ENCODE measurements around the gene GTF2F2. TPM values are rescaled to one million over a fixed set of nuclear protein-coding genes. Genes with fewer than 3 reads are reported as not detected.

GTF2F2 gene
- total RNA-seq, 1 donor from 2014 or later: 30.0 TPM

- peaks cover 18% of the 10 kb centered on the region for H3K27me3 Mint-ChIP-seq
- H3K27ac Mint-ChIP-seq: no peak overlapping the region
- no peaks in the 10 kb centered on the region for H3K36me3 Mint-ChIP-seq (ENCODE audit: low read depth)
- intact Hi-C loops (cut with micrococcal nuclease): no loop called here
- no peak overlapping the region for H3K4me3 Mint-ChIP-seq
- H3K4me1 Mint-ChIP-seq: peaks cover 16% of the 10 kb centered on the region
- H3K9me3 Mint-ChIP-seq: no peaks in the 10 kb centered on the region
- no peak for DNase-seq
Observed at GRCh38 chr13:45306966-45307365, 186.7 kb downstream of the GTF2F2 start.

- Mint-ChIP-seq H3K27me3 (peaks cover 23% of the 10 kb centered on the region), H3K4me1 (peaks cover 21% of the 10 kb centered on the region), H3K27ac (no peak overlapping the region), H3K4me3 (peak overlapping the region; percentile 87), H3K9me3 (no peaks in the 10 kb centered on the region), H3K36me3 (ENCODE audit: low read depth) (no peaks in the 10 kb centered on the region)
- DNase-seq: no peak
- intact Hi-C loops (cut with micrococcal nuclease): loop anchor here (2.0 to 5.0 kb wide), 3 partner anchors 30 to 323 kb away; partner anchors contain the start of genes GPALPP1, GTF2F2, NUFIP1 and TPT1
Observed at GRCh38 chr13:45310341-45311131, 190.2 kb downstream of the GTF2F2 start.

GRCh38 chr13:45314822-45315221, 194.5 kb downstream of the GTF2F2 start:
- Mint-ChIP-seq H3K27me3 (peaks cover 14% of the 10 kb centered on the region), H3K4me1 (peaks cover 21% of the 10 kb centered on the region), H3K4me3 (no peak overlapping the region), H3K27ac (no peak overlapping the region), H3K36me3 (ENCODE audit: low read depth) (no peaks in the 10 kb centered on the region), H3K9me3 (no peaks in the 10 kb centered on the region)
- intact Hi-C loops (cut with micrococcal nuclease): loop anchor here (5.0 kb wide), 2 partner anchors 193 to 328 kb away; partner anchors contain the start of genes GPALPP1, GTF2F2 and NUFIP1
- no peak for DNase-seq

- H3K4me1 Mint-ChIP-seq: peaks cover 20% of the 10 kb centered on the region
- no peak overlapping the region for H3K4me3 Mint-ChIP-seq
- H3K36me3 Mint-ChIP-seq (ENCODE audit: low read depth): no peaks in the 10 kb centered on the region
- intact Hi-C loops (cut with micrococcal nuclease): no loop called here
- no peaks in the 10 kb centered on the region for H3K9me3 Mint-ChIP-seq
- H3K27ac Mint-ChIP-seq: no peak overlapping the region
- DNase-seq: no peak
- peaks cover 12% of the 10 kb centered on the region for H3K27me3 Mint-ChIP-seq
Observed at GRCh38 chr13:45315520-45316167, 195.3 kb downstream of the GTF2F2 start.

- intact Hi-C loops (cut with micrococcal nuclease): no loop called here
- DNase-seq: no peak
- Mint-ChIP-seq H3K4me1 (peaks cover 13% of the 10 kb centered on the region), H3K27ac (no peak overlapping the region), H3K9me3 (no peaks in the 10 kb centered on the region), H3K27me3 (peaks cover 7% of the 10 kb centered on the region), H3K4me3 (no peak overlapping the region), H3K36me3 (ENCODE audit: low read depth) (no peaks in the 10 kb centered on the region)
Observed at GRCh38 chr13:45316338-45316737, 196.0 kb downstream of the GTF2F2 start.

- Mint-ChIP-seq H3K4me3 (no peak overlapping the region), H3K9me3 (no peaks in the 10 kb centered on the region), H3K4me1 (peaks cover 11% of the 10 kb centered on the region), H3K36me3 (ENCODE audit: low read depth) (no peaks in the 10 kb centered on the region), H3K27me3 (peaks cover 7% of the 10 kb centered on the region), H3K27ac (no peak overlapping the region)
- intact Hi-C loops (cut with micrococcal nuclease): no loop called here
- no peak for DNase-seq
Observed at GRCh38 chr13:45316996-45317395, 196.7 kb downstream of the GTF2F2 start.

GRCh38 chr13:45320876-45321629, 200.7 kb downstream of the GTF2F2 start:
- intact Hi-C loops (cut with micrococcal nuclease): loop anchor here (2.0 kb wide), 1 partner anchor 14 kb away; no protein-coding TSS in a partner anchor
- Mint-ChIP-seq H3K4me1 (peaks cover 5% of the 10 kb centered on the region), H3K27ac (no peak overlapping the region), H3K27me3 (peaks cover 2% of the 10 kb centered on the region), H3K9me3 (no peaks in the 10 kb centered on the region), H3K4me3 (no peak overlapping the region), H3K36me3 (ENCODE audit: low read depth) (no peaks in the 10 kb centered on the region)
- DNase-seq: no peak

- no peaks in the 10 kb centered on the region for H3K27me3 Mint-ChIP-seq
- peaks cover 2% of the 10 kb centered on the region for H3K36me3 Mint-ChIP-seq (ENCODE audit: low read depth)
- no peak for DNase-seq
- H3K27ac Mint-ChIP-seq: no peak overlapping the region
- peaks cover 22% of the 10 kb centered on the region for H3K4me1 Mint-ChIP-seq
- intact Hi-C loops (cut with micrococcal nuclease): no loop called here
- H3K4me3 Mint-ChIP-seq: no peak overlapping the region
- no peaks in the 10 kb centered on the region for H3K9me3 Mint-ChIP-seq
Observed at GRCh38 chr13:45325806-45326205, 205.5 kb downstream of the GTF2F2 start.

GRCh38 chr13:45327253-45327955, 207.1 kb downstream of the GTF2F2 start:
- Mint-ChIP-seq H3K9me3 (no peaks in the 10 kb centered on the region), H3K4me3 (peak overlapping the region; percentile 17), H3K4me1 (peaks cover 33% of the 10 kb centered on the region), H3K27ac (peak overlapping the region; percentile 49), H3K27me3 (no peaks in the 10 kb centered on the region), H3K36me3 (ENCODE audit: low read depth) (peaks cover 2% of the 10 kb centered on the region)
- peak; percentile 62 for DNase-seq
- intact Hi-C loops (cut with micrococcal nuclease): no loop called here

GRCh38 chr13:45328661-45329111, 208.4 kb downstream of the GTF2F2 start:
- intact Hi-C loops (cut with micrococcal nuclease): no loop called here
- no peak overlapping the region for H3K27ac Mint-ChIP-seq
- peaks cover 8% of the 10 kb centered on the region for H3K36me3 Mint-ChIP-seq (ENCODE audit: low read depth)
- no peaks in the 10 kb centered on the region for H3K9me3 Mint-ChIP-seq
- no peaks in the 10 kb centered on the region for H3K27me3 Mint-ChIP-seq
- no peak overlapping the region for H3K4me3 Mint-ChIP-seq
- no peak for DNase-seq
- H3K4me1 Mint-ChIP-seq: peaks cover 44% of the 10 kb centered on the region

GRCh38 chr13:45331123-45331619, 210.9 kb downstream of the GTF2F2 start:
- Mint-ChIP-seq H3K4me1 (peaks cover 68% of the 10 kb centered on the region), H3K4me3 (no peak overlapping the region), H3K27me3 (no peaks in the 10 kb centered on the region), H3K9me3 (no peaks in the 10 kb centered on the region), H3K36me3 (ENCODE audit: low read depth) (peaks cover 32% of the 10 kb centered on the region), H3K27ac (no peak overlapping the region)
- intact Hi-C loops (cut with micrococcal nuclease): loop anchor here (5.0 kb wide), 1 partner anchor 36 kb away; no protein-coding TSS in a partner anchor
- DNase-seq: no peak

- no peak overlapping the region for H3K27ac Mint-ChIP-seq
- H3K4me1 Mint-ChIP-seq: peaks cover 73% of the 10 kb centered on the region
- H3K36me3 Mint-ChIP-seq (ENCODE audit: low read depth): peaks cover 37% of the 10 kb centered on the region
- H3K27me3 Mint-ChIP-seq: no peaks in the 10 kb centered on the region
- intact Hi-C loops (cut with micrococcal nuclease): loop anchor here (5.0 kb wide), 1 partner anchor 36 kb away; no protein-coding TSS in a partner anchor
- no peak for DNase-seq
- H3K9me3 Mint-ChIP-seq: no peaks in the 10 kb centered on the region
- H3K4me3 Mint-ChIP-seq: no peak overlapping the region
Observed at GRCh38 chr13:45331692-45332035, 211.4 kb downstream of the GTF2F2 start.

Data from activated CD4-positive, alpha-beta T cell treated with anti-CD3 and anti-CD28 coated beads, Interleukin-2, amount 10 ng/mL, durations not matched to agents 24 days and 14 days (primary cell).